K562 (cell line): ENCODE measurements around the gene ZNF292. TPM values are rescaled to one million over a fixed set of nuclear protein-coding genes. Genes with fewer than 3 reads are reported as not detected.

Experiments
- ATAC-seq: fragments of 200-7000 bp; cut with Tn5 transposase; 3 replicates; pipeline ENCODE4 v1.9.1; 2020; ENCODE audit warnings: moderate library complexity
- BruUV-seq: library from RNA; stranded (reverse); fragments of 400-500 nt; replicated peaks from 2 replicates; lab custom pipeline; 2021; lab: Mats Ljungman, UMichigan
- CTCF ChIA-PET: fragments of 300-600 bp; formaldehyde crosslinking; extraction: SDS; loops from one replicate; lab custom pipeline; 2021; ENCODE audit warnings: low intra/inter-chr PET ratio; lab: Yijun Ruan, JAX
- POLR2A ChIA-PET: fragments of 300-600, 350-650 bp; sonication (Branson Sonifier 250); formaldehyde crosslinking; extraction: SDS; loops from one replicate; lab custom pipeline; 2021; ENCODE audit warnings: antibody characterized with exemption, inconsistent platforms; lab: Yijun Ruan, JAX
- DNase-seq, 4 experiments: peaks; one replicate each; pipeline versions ENCODE4 v3.0.0 to v3.0.0-alpha.2; 2011 to 2018; ENCODE audit warnings: low spot score in 3 of 4, mixed read lengths in 3 of 4; ENCODE audit errors: extremely low read depth in 1 of 4
- FAIRE-seq: peaks from 2 replicates; lab custom pipeline; 2011; peaks lifted over from hg19 to GRCh38; lab: Jason Lieb, UNC
- H2AFZ ChIP-seq: 2 replicates; pipeline ENCODE4 v1.6.0; 2011; ENCODE audit warnings: low read depth, low read length, control low read depth, inconsistent platforms
- H3K27ac ChIP-seq: fragments of 200-600 bp; 3 replicates; pipeline ENCODE4 v1.8.0; 2011; ENCODE audit warnings: low read depth, mild to moderate bottlenecking, control low read depth, inconsistent platforms, low read length, moderate library complexity, mixed read lengths; ENCODE audit errors: extremely low read depth
- H3K27me3 ChIP-seq, 2 experiments: fragments of 300-600 bp in 1 of 2; 2 replicates in 1 of 2; 3 replicates in 1 of 2; pipeline versions ENCODE4 v1.6.0 to v1.8.0; 2011; ENCODE audit warnings: inconsistent platforms in 2 of 2, low read length in 2 of 2, mild to moderate bottlenecking in 1 of 2, mixed read lengths in 1 of 2, moderate library complexity in 1 of 2; ENCODE audit not compliant: control insufficient read depth in 2 of 2, insufficient read depth in 2 of 2
- H3K36me3 ChIP-seq: fragments of 300-600 bp; 3 replicates; pipeline ENCODE4 v1.8.0; 2011; ENCODE audit warnings: mild to moderate bottlenecking, low read length, inconsistent platforms; ENCODE audit not compliant: control insufficient read depth, insufficient read depth
- H3K4me1 ChIP-seq, 2 experiments: fragments of 200-600 bp in 1 of 2; replicated peaks in 1 of 2; 2 replicates in 1 of 2; 3 replicates in 1 of 2; pipeline versions ENCODE4 v1.5.1 to v1.8.0; 2011; ENCODE audit warnings: inconsistent platforms in 2 of 2, low read length in 2 of 2, mild to moderate bottlenecking in 1 of 2, mixed read lengths in 1 of 2, moderate library complexity in 1 of 2; ENCODE audit not compliant: control insufficient read depth in 2 of 2, insufficient read depth in 2 of 2
- H3K4me2 ChIP-seq: 2 replicates; pipeline ENCODE4 v1.6.1; 2011; ENCODE audit warnings: low read length, control low read depth, inconsistent platforms, mixed read lengths; ENCODE audit not compliant: insufficient read depth
- H3K4me3 ChIP-seq: fragments of 200-600 bp; sonication (generic), shearing (Covaris generic); 2 replicates; pipeline ENCODE4 v1.5.1; 2016; ENCODE audit warnings: control low read depth, inconsistent platforms
- H3K79me2 ChIP-seq: fragments of 200-600 bp; 3 replicates; pipeline ENCODE4 v1.8.0; 2011; ENCODE audit warnings: low read length, inconsistent platforms; ENCODE audit not compliant: control insufficient read depth, insufficient read depth
- H3K9ac ChIP-seq, 2 experiments: 2 replicates each; pipeline versions ENCODE4 v1.6.0 to v1.6.1; 2011; ENCODE audit warnings: low read depth in 2 of 2, low read length in 2 of 2, control low read depth in 1 of 2, inconsistent platforms in 1 of 2, mild to moderate bottlenecking in 1 of 2, mixed read lengths in 1 of 2; ENCODE audit not compliant: insufficient read depth in 1 of 2
- H3K9me1 ChIP-seq: one replicate; pipeline ENCODE4 v1.6.0; 2011; ENCODE audit warnings: inconsistent platforms, mild to moderate bottlenecking, low read length, moderate library complexity; ENCODE audit not compliant: control insufficient read depth, insufficient read depth
- H3K9me3 ChIP-seq: replicated peaks from 2 replicates; pipeline ENCODE4 v1.5.1; 2011; ENCODE audit warnings: low read depth, low read length, inconsistent platforms; ENCODE audit not compliant: control insufficient read depth, insufficient read depth
- H4K20me1 ChIP-seq: replicated peaks from 2 replicates; pipeline ENCODE4 v1.6.1; 2011; ENCODE audit warnings: low read length, inconsistent platforms, mixed read lengths; ENCODE audit not compliant: control insufficient read depth, insufficient read depth
- ARID3A ChIP-seq: IDR thresholded peaks from 2 replicates; pipeline ENCODE4 v1.6.1; 2012; ENCODE audit warnings: low read depth, low read length, improper control_type of control experiment, borderline replicate concordance
- CUX1 ChIP-seq: fragments of 200-800 bp; sonication (Bioruptor generic); IDR thresholded peaks from 2 replicates; pipeline ENCODE4 v1.6.1; 2016; ENCODE audit warnings: missing genetic modification characterization, missing compliant biosample characterization
- FOXP4 ChIP-seq: sonication (generic); formaldehyde crosslinking; IDR thresholded peaks from 2 replicates; pipeline ENCODE4 v1.8.0; 2022; ENCODE audit warnings: mild to moderate bottlenecking, missing genetic modification reagents, borderline replicate concordance
- SPI1 ChIP-seq: IDR thresholded peaks from 2 replicates; pipeline ENCODE4 v1.6.1; 2011; ENCODE audit warnings: low read depth, low read length, control low read depth, borderline replicate concordance
- WGBS: fragments of 100-300 bp; shearing (Covaris generic); methylation state at CpG from one replicate; pipeline ENCODE4 v1.1.6; 2016; ENCODE audit warnings: low coverage, mixed read lengths; ENCODE audit not compliant: insufficient coverage; ENCODE audit errors: missing lambda C conversion rate; 5-methylcytosine and 5-hydroxymethylcytosine counted together
- in situ Hi-C: fragments of 300-500 bp; cut with MboI; formaldehyde crosslinking; loops from 4 replicates; pipeline ENCODE4 v1.15.0; 2018; ENCODE audit warnings: inconsistent platforms, mixed read lengths
- intact Hi-C: fragments of 100-400 bp; cut with micrococcal nuclease; formaldehyde crosslinking; loops from 2 replicates; pipeline ENCODE4 v1.14.2; 2022
- polyA plus RNA-seq, 8 experiments: library from polyadenylated mRNA; depleted of rRNA in 4 of 8; stranded (reverse) in 5 of 8; unstranded in 3 of 8; fragments of >200 nt; fragmentation: Nextera tagmentation in 2 of 8; fragmentation: Illumina TruSeq in 1 of 8; extraction: Ambion mirVana in 2 of 8; extraction: Trizol in 1 of 8; gene quantifications; 2 replicates each; pipeline versions ENCODE4 v1.2.1 to v1.2.3, GENCODE V29; 2011 to 2014; ENCODE audit warnings: inconsistent platforms in 1 of 8, missing spikeins in 1 of 8
- total RNA-seq, 7 experiments: library from RNA; depleted of rRNA in 6 of 7; stranded (reverse); fragments of >200 nt in 6 of 7; fragmentation: Illumina TruSeq in 2 of 7; extraction: Trizol in 2 of 7; gene quantifications; 2 replicates each; pipeline versions ENCODE4 v1.2.1 to v1.2.3, GENCODE V29; 2011 to 2021; ENCODE audit warnings: low replicate concordance in 1 of 7

The ZNF292 gene
- total and polyA plus RNA-seq, 9 of the 15 experiments (the other 6 are each of a cell fraction or from before 2014, with no cell fraction given) = 4.4 to 17.1 (median 12.8) TPM

- H3K79me2 ChIP-seq = peaks cover 98% of the 10 kb centered on the region
- H2AFZ ChIP-seq = no peak overlapping the region
- no peak overlapping the region for H3K4me2 ChIP-seq
- H3K4me1 ChIP-seq = peaks cover 0 to 8% of the 10 kb centered on the region in 2 experiments; a peak in 1 of 5 replicates
- ATAC-seq (no peak), FAIRE-seq (no peak), DNase-seq (no peak)
- peaks cover 57% of the 10 kb centered on the region for H4K20me1 ChIP-seq
- intact Hi-C loops (no loop called here), in situ Hi-C loops (no loop called here)
- no peak overlapping the region for H3K27ac ChIP-seq
- no peak overlapping the region for H3K9ac ChIP-seq
- no peaks in the 10 kb centered on the region for H3K27me3 ChIP-seq
- POLR2A ChIA-PET = interaction anchor here (0.5 kb wide), 1 partner anchor 71 kb away, joined by 3 read pairs; no protein-coding TSS in a partner anchor
- peaks cover 7% of the 10 kb centered on the region; the same call in 2 of the 3 replicates for H3K36me3 ChIP-seq
- CTCF ChIA-PET = no interaction called here
- WGBS = 89% methylated on average over 4 of the region's 4 CpGs
- BruUV-seq = no TSS peak
- H3K9me1 ChIP-seq = no peaks in the 10 kb centered on the region
- no peak for TF ChIP-seq CUX1 (CRISPR knock-in tag)
- TF ChIP-seq SPI1 = no peak
- TF ChIP-seq FOXP4 = no peak
- TF ChIP-seq ARID3A = no peak
- H3K9me3 ChIP-seq = no peaks in the 10 kb centered on the region
- no peak overlapping the region for H3K4me3 ChIP-seq
Observed at GRCh38 chr6:87161299-87161698, 5.9 kb downstream of the ZNF292 start.
